ENCODE data around the gene RNF6. TPM values are rescaled to one million over a fixed set of nuclear protein-coding genes. Genes with fewer than 3 reads are reported as not detected.

The RNF6 gene
- total and polyA plus RNA-seq, 2 experiments from 2014 or later: 43.7 to 50.6 TPM

GRCh38 chr13:26249551-26249950, 27.4 kb upstream of the RNF6 start:
- TF ChIP-seq EZH2phosphoT487 (IDR thresholded peaks at IDR 0.05; ENCODE audit: insufficient read depth, low read depth) (no peak), EZH2 (IDR thresholded peaks at IDR 0.05; ENCODE audit: insufficient read depth, poor library complexity, severe bottlenecking) (no peak)
- Histone ChIP-seq H3K9me2 (ENCODE audit: insufficient read depth) (no peaks in the 10 kb centered on the region), H3K36me3 (ENCODE audit: low read depth) (no peaks in the 10 kb centered on the region), H3K9me3 (ENCODE audit: low read depth) (no peaks in the 10 kb centered on the region), H3K27me3 (replicated peaks; ENCODE audit: insufficient read depth) (no peaks in the 10 kb centered on the region), H3K4me1 (ENCODE audit: insufficient read depth) (no peaks in the 10 kb centered on the region), H4K20me1 (ENCODE audit: insufficient read depth) (no peaks in the 10 kb centered on the region), H3K27ac (no peak overlapping the region), H3F3A (ENCODE audit: insufficient read depth) (no peaks in the 10 kb centered on the region), H2AFZ (no peak overlapping the region), H3K79me2 (ENCODE audit: insufficient read depth) (peaks cover under 1% of the 10 kb centered on the region), H3K4me3 (no peak overlapping the region), H3K9ac (no peak overlapping the region), H3K4me2 (ENCODE audit: unreplicated experiment) (no peak overlapping the region)
- no peak for DNase-seq
- in situ Hi-C loops (cut with MboI): no loop called here

- Histone ChIP-seq H3K4me1 (ENCODE audit: insufficient read depth) (no peaks in the 10 kb centered on the region), H4K20me1 (ENCODE audit: insufficient read depth) (no peaks in the 10 kb centered on the region), H3K36me3 (ENCODE audit: low read depth) (no peaks in the 10 kb centered on the region), H3K4me3 (no peak overlapping the region), H3K4me2 (ENCODE audit: unreplicated experiment) (no peak overlapping the region), H3K9ac (no peak overlapping the region), H3K9me3 (ENCODE audit: low read depth) (no peaks in the 10 kb centered on the region), H3K27ac (no peak overlapping the region), H3K27me3 (replicated peaks; ENCODE audit: insufficient read depth) (no peaks in the 10 kb centered on the region), H3F3A (ENCODE audit: insufficient read depth) (no peaks in the 10 kb centered on the region), H3K79me2 (ENCODE audit: insufficient read depth) (no peaks in the 10 kb centered on the region), H3K9me2 (ENCODE audit: insufficient read depth) (no peaks in the 10 kb centered on the region), H2AFZ (no peak overlapping the region)
- in situ Hi-C loops (cut with MboI): no loop called here
- DNase-seq: no peak
- TF ChIP-seq EZH2phosphoT487 (IDR thresholded peaks at IDR 0.05; ENCODE audit: insufficient read depth, low read depth) (no peak), EZH2 (IDR thresholded peaks at IDR 0.05; ENCODE audit: insufficient read depth, poor library complexity, severe bottlenecking) (no peak)
- WGBS, 2 experiments (ENCODE audit: low coverage in 1 of 2, low lambda C conversion rate in 2 of 2, missing lambda C conversion rate in 2 of 2): 17 to 24% methylated on average over 3 of the region's 3 CpGs
Observed at GRCh38 chr13:26247608-26248007, 25.5 kb upstream of the RNF6 start.

- H4K20me1 ChIP-seq (ENCODE audit: insufficient read depth): no peaks in the 10 kb centered on the region
- 22 to 23% methylated on average over 2 of the region's 2 CpGs for WGBS, 2 experiments (ENCODE audit: low coverage in 1 of 2, low lambda C conversion rate in 2 of 2, missing lambda C conversion rate in 2 of 2)
- no peak overlapping the region for H2AFZ ChIP-seq
- H3K79me2 ChIP-seq (ENCODE audit: insufficient read depth): no peaks in the 10 kb centered on the region
- H3K9me3 ChIP-seq (ENCODE audit: low read depth): no peaks in the 10 kb centered on the region
- H3K9ac ChIP-seq: no peak overlapping the region
- no peaks in the 10 kb centered on the region for H3F3A ChIP-seq (ENCODE audit: insufficient read depth)
- no peaks in the 10 kb centered on the region for H3K27me3 ChIP-seq (replicated peaks; ENCODE audit: insufficient read depth)
- H3K4me3 ChIP-seq: no peak overlapping the region
- no peak for DNase-seq
- H3K4me1 ChIP-seq (ENCODE audit: insufficient read depth): no peaks in the 10 kb centered on the region
- in situ Hi-C loops (cut with MboI): no loop called here
- H3K27ac ChIP-seq: no peak overlapping the region
- TF ChIP-seq EZH2phosphoT487 (IDR thresholded peaks at IDR 0.05; ENCODE audit: insufficient read depth, low read depth) (no peak), EZH2 (IDR thresholded peaks at IDR 0.05; ENCODE audit: insufficient read depth, poor library complexity, severe bottlenecking) (no peak)
- H3K36me3 ChIP-seq (ENCODE audit: low read depth): no peaks in the 10 kb centered on the region
- H3K9me2 ChIP-seq (ENCODE audit: insufficient read depth): no peaks in the 10 kb centered on the region
- no peak overlapping the region for H3K4me2 ChIP-seq (ENCODE audit: unreplicated experiment)
Observed at GRCh38 chr13:26247011-26247410, 24.9 kb upstream of the RNF6 start.

GRCh38 chr13:26246154-26246553, 24.0 kb upstream of the RNF6 start:
- Histone ChIP-seq H3K9me2 (ENCODE audit: insufficient read depth) (no peaks in the 10 kb centered on the region), H3K9ac (no peak overlapping the region), H3F3A (ENCODE audit: insufficient read depth) (no peaks in the 10 kb centered on the region), H3K79me2 (ENCODE audit: insufficient read depth) (no peaks in the 10 kb centered on the region), H3K27me3 (replicated peaks; ENCODE audit: insufficient read depth) (no peaks in the 10 kb centered on the region), H4K20me1 (ENCODE audit: insufficient read depth) (no peaks in the 10 kb centered on the region), H3K9me3 (ENCODE audit: low read depth) (no peaks in the 10 kb centered on the region), H3K4me2 (ENCODE audit: unreplicated experiment) (no peak overlapping the region), H3K36me3 (ENCODE audit: low read depth) (no peaks in the 10 kb centered on the region), H2AFZ (no peak overlapping the region), H3K4me3 (no peak overlapping the region), H3K4me1 (ENCODE audit: insufficient read depth) (no peaks in the 10 kb centered on the region), H3K27ac (no peak overlapping the region)
- WGBS, 2 experiments (ENCODE audit: low coverage in 1 of 2, low lambda C conversion rate in 2 of 2, missing lambda C conversion rate in 2 of 2): 50 to 65% methylated on average over 5 of the region's 5 CpGs
- in situ Hi-C loops (cut with MboI): no loop called here
- no peak for TF ChIP-seq EZH2phosphoT487 (IDR thresholded peaks at IDR 0.05; ENCODE audit: insufficient read depth, low read depth)
- no peak for TF ChIP-seq EZH2 (IDR thresholded peaks at IDR 0.05; ENCODE audit: insufficient read depth, poor library complexity, severe bottlenecking)
- no peak for DNase-seq

- Histone ChIP-seq H3K27me3 (replicated peaks; ENCODE audit: insufficient read depth) (peaks cover 22% of the 10 kb centered on the region), H3F3A (ENCODE audit: insufficient read depth) (no peaks in the 10 kb centered on the region), H3K36me3 (ENCODE audit: low read depth) (no peaks in the 10 kb centered on the region), H3K4me1 (ENCODE audit: insufficient read depth) (no peaks in the 10 kb centered on the region), H3K9me3 (ENCODE audit: low read depth) (no peaks in the 10 kb centered on the region), H3K4me2 (ENCODE audit: unreplicated experiment) (no peak overlapping the region), H4K20me1 (ENCODE audit: insufficient read depth) (no peaks in the 10 kb centered on the region), H2AFZ (no peak overlapping the region), H3K4me3 (no peak overlapping the region), H3K27ac (no peak overlapping the region), H3K79me2 (ENCODE audit: insufficient read depth) (no peaks in the 10 kb centered on the region), H3K9me2 (ENCODE audit: insufficient read depth) (no peaks in the 10 kb centered on the region), H3K9ac (no peak overlapping the region)
- no peak for DNase-seq
- 26 to 42% methylated on average over 1 of the region's 1 CpG for WGBS, 2 experiments (ENCODE audit: low coverage in 1 of 2, low lambda C conversion rate in 2 of 2, missing lambda C conversion rate in 2 of 2)
- no peak for TF ChIP-seq EZH2 (IDR thresholded peaks at IDR 0.05; ENCODE audit: insufficient read depth, poor library complexity, severe bottlenecking)
- TF ChIP-seq EZH2phosphoT487 (IDR thresholded peaks at IDR 0.05; ENCODE audit: insufficient read depth, low read depth): no peak
- in situ Hi-C loops (cut with MboI): no loop called here
Observed at GRCh38 chr13:26236296-26236695, 14.2 kb upstream of the RNF6 start.

Measured in GM23248 (cell line).